PC-9 (cell line): ENCODE data around the gene STX3. TPM values are rescaled to one million over a fixed set of nuclear protein-coding genes. Genes with fewer than 3 reads are reported as not detected.

Experiments
- BruUV-seq: library from RNA; stranded (reverse); fragments of 400-500 nt; replicated peaks from 2 replicates; lab custom pipeline; 2021; lab: Mats Ljungman, UMichigan
- CTCF ChIA-PET: fragments of 300-600 bp; sonication (Branson Sonifier 250); formaldehyde crosslinking; loops from one replicate; lab custom pipeline; 2022; ENCODE audit warnings: antibody characterized with exemption; lab: Charles Lee
- POLR2A ChIA-PET: fragments of 300-600 bp; sonication (Branson Sonifier 250); formaldehyde crosslinking; loops from one replicate; lab custom pipeline; 2022; ENCODE audit warnings: antibody characterized with exemption; ENCODE audit not compliant: unreplicated experiment; lab: Charles Lee
- DNase-seq, 2 experiments: peaks; one replicate each; pipeline versions ENCODE4 v3.0.0 to v3.0.0-alpha.2; 2015 to 2022; ENCODE audit warnings: mixed read lengths in 1 of 2
- H2AFZ ChIP-seq: fragments of 200-600 bp; sonication (generic); 2 replicates; pipeline ENCODE4 v1.8.1; 2017; ENCODE audit warnings: antibody characterized with exemption
- H3F3A ChIP-seq: fragments of 200-600 bp; sonication (generic); 2 replicates; pipeline ENCODE4 v1.8.1; 2017; ENCODE audit warnings: antibody characterized with exemption, mild to moderate bottlenecking, low read depth; ENCODE audit not compliant: insufficient read depth
- H3K27ac ChIP-seq: fragments of 200-600 bp; sonication (generic); 2 replicates; pipeline ENCODE4 v1.6.1; 2016; ENCODE audit warnings: mixed run types
- H3K27me3 ChIP-seq: fragments of 200-600 bp; sonication (generic); 2 replicates; pipeline ENCODE4 v1.6.1; 2016; ENCODE audit warnings: low read depth, mixed run types; ENCODE audit not compliant: insufficient read depth
- H3K36me3 ChIP-seq: fragments of 200-600 bp; sonication (generic); 2 replicates; pipeline ENCODE4 v1.6.1; 2016; ENCODE audit warnings: low read depth, mixed run types
- H3K4me1 ChIP-seq: fragments of 200-600 bp; sonication (generic); replicated peaks from 2 replicates; pipeline ENCODE4 v1.6.1; 2016; ENCODE audit warnings: mixed run types; ENCODE audit not compliant: insufficient read depth
- H3K4me2 ChIP-seq: fragments of 200-600 bp; sonication (generic); 2 replicates; pipeline ENCODE4 v1.6.1; 2017; ENCODE audit warnings: mixed run types
- H3K4me3 ChIP-seq: fragments of 200-600 bp; sonication (generic); 2 replicates; pipeline ENCODE4 v1.6.1; 2016; ENCODE audit warnings: mixed run types
- H3K79me2 ChIP-seq: fragments of 200-600 bp; sonication (generic); 2 replicates; pipeline ENCODE4 v1.6.1; 2017; ENCODE audit warnings: low read depth, mixed run types
- H3K9me2 ChIP-seq: fragments of 200-600 bp; sonication (generic); 2 replicates; pipeline ENCODE4 v1.8.1; 2017; ENCODE audit warnings: mild to moderate bottlenecking; ENCODE audit not compliant: insufficient read depth
- H3K9me3 ChIP-seq: fragments of 200-600 bp; sonication (generic); 2 replicates; pipeline ENCODE4 v1.8.1; 2016; ENCODE audit warnings: low read depth; ENCODE audit not compliant: insufficient read depth
- H4K20me1 ChIP-seq: fragments of 200-600 bp; sonication (generic); 2 replicates; pipeline ENCODE4 v1.8.1; 2017; ENCODE audit not compliant: insufficient read depth
- EZH2 ChIP-seq: fragments of 200-600 bp; sonication (generic); IDR thresholded peaks from 2 replicates; pipeline ENCODE4 v1.8.0; 2017; ENCODE audit warnings: antibody characterized with exemption, low read depth
- intact Hi-C: fragments of 100-400 bp; cut with micrococcal nuclease; formaldehyde crosslinking; loops from one replicate; pipeline ENCODE4 v1.10.0; 2022; ENCODE audit not compliant: unreplicated experiment
- total RNA-seq: library from RNA; stranded (reverse); gene quantifications from 2 replicates; pipeline ENCODE4 v1.2.3, GENCODE V29; 2021
- TF ChIP-seq, protein P1 (sequence below): fragments of 200-600 bp; sonication (generic); conservative IDR thresholded peaks from 2 replicates; pipeline ENCODE4 v1.6.1; 2017; ENCODE audit warnings: mixed run types, antibody characterized with exemption, mild to moderate bottlenecking, moderate library complexity

Gene STX3
- total RNA-seq, 1 experiment from 2014 or later: 50.1 TPM

DNA sequence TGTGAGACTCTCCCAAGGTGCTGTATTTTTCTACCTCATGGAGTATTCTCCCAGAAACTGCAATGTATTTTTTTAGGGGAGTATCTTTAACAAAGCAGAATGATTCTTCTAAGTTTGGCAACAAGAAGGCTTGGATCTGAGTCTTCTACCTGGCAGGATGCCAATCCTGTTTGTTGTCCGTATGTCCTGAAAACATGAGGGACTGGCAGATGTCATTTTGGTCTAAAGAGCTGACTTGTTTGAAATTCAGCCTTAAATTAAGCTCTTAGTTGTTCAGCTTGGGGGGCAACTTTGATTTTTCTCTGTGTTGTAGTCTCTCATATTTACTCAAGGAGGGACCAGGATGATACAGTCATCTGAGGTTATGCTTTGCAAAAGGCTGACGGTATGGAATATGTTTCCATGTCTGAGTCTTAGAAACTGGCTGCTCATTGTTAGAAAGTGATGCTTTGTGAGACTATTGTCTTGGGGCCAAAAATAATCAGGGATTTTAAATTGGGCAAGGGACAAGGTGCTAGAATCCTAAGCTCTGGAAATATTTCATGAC lies 46.1 kb downstream of the STX3 start:
- peaks cover 41% of the 10 kb centered on the region for H3F3A ChIP-seq
- intact Hi-C loops: no loop called here
- no peaks in the 10 kb centered on the region for H3K27me3 ChIP-seq
- H4K20me1 ChIP-seq: no peaks in the 10 kb centered on the region
- peaks cover 8% of the 10 kb centered on the region; the same call in 1 of the 2 replicates for H3K36me3 ChIP-seq
- no peak for TF ChIP-seq EZH2
- TF ChIP-seq, protein P1, sequence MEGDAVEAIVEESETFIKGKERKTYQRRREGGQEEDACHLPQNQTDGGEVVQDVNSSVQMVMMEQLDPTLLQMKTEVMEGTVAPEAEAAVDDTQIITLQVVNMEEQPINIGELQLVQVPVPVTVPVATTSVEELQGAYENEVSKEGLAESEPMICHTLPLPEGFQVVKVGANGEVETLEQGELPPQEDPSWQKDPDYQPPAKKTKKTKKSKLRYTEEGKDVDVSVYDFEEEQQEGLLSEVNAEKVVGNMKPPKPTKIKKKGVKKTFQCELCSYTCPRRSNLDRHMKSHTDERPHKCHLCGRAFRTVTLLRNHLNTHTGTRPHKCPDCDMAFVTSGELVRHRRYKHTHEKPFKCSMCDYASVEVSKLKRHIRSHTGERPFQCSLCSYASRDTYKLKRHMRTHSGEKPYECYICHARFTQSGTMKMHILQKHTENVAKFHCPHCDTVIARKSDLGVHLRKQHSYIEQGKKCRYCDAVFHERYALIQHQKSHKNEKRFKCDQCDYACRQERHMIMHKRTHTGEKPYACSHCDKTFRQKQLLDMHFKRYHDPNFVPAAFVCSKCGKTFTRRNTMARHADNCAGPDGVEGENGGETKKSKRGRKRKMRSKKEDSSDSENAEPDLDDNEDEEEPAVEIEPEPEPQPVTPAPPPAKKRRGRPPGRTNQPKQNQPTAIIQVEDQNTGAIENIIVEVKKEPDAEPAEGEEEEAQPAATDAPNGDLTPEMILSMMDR: no peak
- H3K4me1 ChIP-seq: peaks cover 25% of the 10 kb centered on the region
- no peak overlapping the region for H2AFZ ChIP-seq
- H3K4me2 ChIP-seq: no peak overlapping the region
- H3K9me3 ChIP-seq: no peaks in the 10 kb centered on the region
- POLR2A ChIA-PET: no interaction called here
- H3K9me2 ChIP-seq: no peaks in the 10 kb centered on the region
- CTCF ChIA-PET: interaction anchor here (0.6 to 2.9 kb wide), 5 partner anchors 25 to 825 kb away, joined by 3 to 16 read pairs (median 4); partner anchors contain the start of gene STX3
- no TSS peak for BruUV-seq
- no peak overlapping the region for H3K4me3 ChIP-seq
- no peak for DNase-seq
- peak overlapping the region; percentile 16; the same call in 1 of the 2 replicates for H3K27ac ChIP-seq
- no peaks in the 10 kb centered on the region for H3K79me2 ChIP-seq

DNA sequence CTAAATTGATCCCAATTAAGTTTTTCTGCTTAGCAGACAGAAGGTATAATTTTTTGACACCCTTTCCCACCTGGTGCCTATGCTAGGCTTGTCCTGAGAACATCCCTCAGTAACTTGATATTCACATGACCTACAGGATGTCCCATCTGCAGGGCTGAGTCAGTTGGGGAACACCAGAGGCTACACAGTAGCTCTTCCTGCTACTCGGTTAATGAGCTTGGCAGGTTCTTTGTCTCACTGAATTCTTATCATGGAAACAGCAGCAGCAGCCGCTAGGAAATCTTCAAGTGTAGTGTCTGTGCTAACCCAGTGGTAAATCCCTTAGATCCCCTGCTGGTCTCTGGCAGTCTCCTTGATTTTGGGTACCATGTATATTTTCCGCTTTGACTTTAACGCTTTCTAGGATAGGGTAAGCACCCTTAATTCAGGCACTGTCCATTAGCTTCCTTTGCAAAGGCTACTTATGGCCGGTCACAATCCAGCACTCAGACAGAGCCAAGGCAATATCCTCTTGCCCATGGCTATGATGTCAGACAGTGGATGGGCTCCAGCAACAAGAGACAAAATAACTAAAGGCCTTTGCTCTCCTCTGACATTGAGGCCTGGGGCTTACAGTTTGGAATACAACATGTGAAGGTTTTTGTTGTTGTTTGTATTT lies 46.9 kb downstream of the STX3 start:
- Histone ChIP-seq H3K27me3 (no peaks in the 10 kb centered on the region), H3K79me2 (no peaks in the 10 kb centered on the region), H3K9me2 (no peaks in the 10 kb centered on the region), H3K4me2 (no peak overlapping the region), H4K20me1 (no peaks in the 10 kb centered on the region), H3F3A (peaks cover 41% of the 10 kb centered on the region), H3K4me1 (peaks cover 25% of the 10 kb centered on the region), H3K9me3 (no peaks in the 10 kb centered on the region), H2AFZ (no peak overlapping the region), H3K4me3 (no peak overlapping the region), H3K36me3 (peaks cover 7% of the 10 kb centered on the region; the same call in 1 of the 2 replicates), H3K27ac (0 out of 2 replicates have a peak overlapping the region, but pooled peaks have one; percentile 16)
- BruUV-seq: no TSS peak
- no peak for DNase-seq
- intact Hi-C loops: loop anchor here (1.0 to 2.0 kb wide), 3 partner anchors 48 to 265 kb away; partner anchors contain the start of gene PATL1
- TF ChIP-seq EZH2: no peak
- TF ChIP-seq, protein P1: no peak
- POLR2A ChIA-PET: no interaction called here
- CTCF ChIA-PET: interaction anchor here (0.6 to 2.9 kb wide), 7 partner anchors 12 to 132 kb away, joined by 3 to 16 read pairs (median 4); partner anchors contain the start of gene STX3

DNA sequence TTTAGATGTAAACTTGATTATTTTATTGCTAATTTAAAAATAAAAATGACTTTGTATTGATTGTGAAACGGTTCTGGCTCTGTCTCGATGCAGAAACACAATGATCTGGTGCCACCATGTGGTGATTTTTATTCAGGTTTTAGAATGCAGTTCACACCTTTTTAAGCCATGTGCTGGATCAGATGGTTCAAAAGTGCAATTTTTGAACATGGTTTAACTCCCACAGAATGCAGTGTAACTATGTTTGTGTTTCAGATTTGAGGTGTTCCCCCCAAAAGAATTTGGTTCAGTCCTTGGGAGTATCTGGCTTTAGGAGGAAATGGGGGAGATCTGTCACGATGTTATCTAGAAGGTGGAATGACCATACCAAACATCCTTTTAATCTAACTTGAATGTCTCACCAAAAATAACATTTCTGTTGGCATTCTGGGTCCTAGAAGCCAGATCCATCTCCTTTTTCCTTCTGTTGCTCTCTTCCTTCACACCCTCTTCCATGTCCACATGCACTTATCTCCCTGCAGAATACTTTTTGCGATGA lies 47.5 kb downstream of the STX3 start:
- peaks cover 3% of the 10 kb centered on the region; the same call in 1 of the 2 replicates for H3K36me3 ChIP-seq

More for the DNA sequence above, 47.5 kb downstream of the STX3 start:
- Histone ChIP-seq H3K27me3 (no peaks in the 10 kb centered on the region), H3K27ac (no peak overlapping the region), H4K20me1 (no peaks in the 10 kb centered on the region), H3K79me2 (no peaks in the 10 kb centered on the region), H2AFZ (no peak overlapping the region), H3K9me2 (no peaks in the 10 kb centered on the region), H3F3A (peaks cover 43% of the 10 kb centered on the region), H3K9me3 (no peaks in the 10 kb centered on the region), H3K4me1 (peaks cover 25% of the 10 kb centered on the region), H3K4me3 (no peak overlapping the region), H3K4me2 (no peak overlapping the region)
- DNase-seq: peak; percentile 39 to 48
- CTCF ChIA-PET: interaction anchor here (0.9 to 2.9 kb wide), 3 partner anchors 48 to 116 kb away, joined by 3 to 16 read pairs (median 4); partner anchors contain the start of gene STX3
- intact Hi-C loops: loop anchor here (1.0 to 2.0 kb wide), 3 partner anchors 48 to 265 kb away; partner anchors contain the start of gene PATL1
- BruUV-seq: no TSS peak
- POLR2A ChIA-PET: no interaction called here
- TF ChIP-seq, protein P1: peak; percentile 91
- no peak for TF ChIP-seq EZH2
